IMR-90 (cell line): ENCODE data around the gene WASHC4. TPM values are rescaled to one million over a fixed set of nuclear protein-coding genes. Genes with fewer than 3 reads are reported as not detected.

ENCODE experiments used
- ATAC-seq: fragments of 200-7000 bp; cut with Tn5 transposase; 2 replicates; pipeline ENCODE4 v1.9.1; 2020; ENCODE audit warnings: low read depth, mild to moderate bottlenecking, moderate library complexity
- BruUV-seq: library from RNA; stranded (reverse); fragments of 400-500 nt; replicated peaks from 2 replicates; lab custom pipeline; 2021; lab: Mats Ljungman, UMichigan
- CTCF ChIA-PET: fragments of 300-600 bp; formaldehyde crosslinking; extraction: SDS; loops from one replicate; lab custom pipeline; 2021; ENCODE audit warnings: antibody characterized with exemption; lab: Yijun Ruan, JAX
- POLR2A ChIA-PET: fragments of 300-600 bp; sonication (Branson Sonifier 250); formaldehyde crosslinking; loops from one replicate; lab custom pipeline; 2022; ENCODE audit warnings: antibody characterized with exemption; ENCODE audit not compliant: unreplicated experiment; lab: Charles Lee
- DNase-seq: peaks from one replicate; pipeline ENCODE4 v3.0.0; 2013
- H2AFZ ChIP-seq: replicated peaks from 2 replicates; pipeline ENCODE3; 2013; ENCODE audit warnings: low read length, mild to moderate bottlenecking; ENCODE audit not compliant: poor library complexity
- H2AK5ac ChIP-seq: 2 replicates; pipeline ENCODE4 v1.6.1; 2013; ENCODE audit warnings: low read depth, low read length, inconsistent platforms
- H2AK9ac ChIP-seq: replicated peaks from 2 replicates; pipeline ENCODE3; 2013; ENCODE audit warnings: mild to moderate bottlenecking, low read depth, low read length, moderate library complexity; ENCODE audit not compliant: poor library complexity
- H2BK120ac ChIP-seq: 2 replicates; pipeline ENCODE4 v1.6.1; 2013; ENCODE audit warnings: low read depth, low read length, inconsistent platforms
- H2BK15ac ChIP-seq: 3 replicates; pipeline ENCODE4 v1.6.1; 2013; ENCODE audit warnings: low read depth, low read length, inconsistent platforms
- H2BK20ac ChIP-seq: 2 replicates; pipeline ENCODE4 v1.6.1; 2013; ENCODE audit warnings: low read depth, mild to moderate bottlenecking, inconsistent platforms, low read length, moderate library complexity
- H2BK5ac ChIP-seq: 2 replicates; pipeline ENCODE4 v1.6.1; 2013; ENCODE audit warnings: mild to moderate bottlenecking, low read depth, low read length, inconsistent platforms; ENCODE audit not compliant: poor library complexity, severe bottlenecking
- H3K14ac ChIP-seq: replicated peaks from 2 replicates; pipeline ENCODE4 v1.6.1; 2013; ENCODE audit warnings: low read depth, low read length, inconsistent platforms
- H3K18ac ChIP-seq: 2 replicates; pipeline ENCODE4 v1.6.1; 2013; ENCODE audit warnings: low read depth, low read length, control low read depth
- H3K23ac ChIP-seq: 2 replicates; pipeline ENCODE4 v1.6.1; 2013; ENCODE audit warnings: low read depth, low read length, inconsistent platforms
- H3K27ac ChIP-seq: 2 replicates; pipeline ENCODE4 v1.5.1; 2013; ENCODE audit warnings: mild to moderate bottlenecking, control low read depth, low read length; ENCODE audit not compliant: insufficient read depth
- H3K27me3 ChIP-seq: 2 replicates; pipeline ENCODE4 v1.6.1; 2013; ENCODE audit warnings: low read length; ENCODE audit not compliant: control insufficient read depth, insufficient read depth
- H3K36me3 ChIP-seq: 2 replicates; pipeline ENCODE4 v1.6.1; 2013; ENCODE audit warnings: low read length, mixed read lengths; ENCODE audit not compliant: control insufficient read depth, insufficient read depth
- H3K4ac ChIP-seq: 2 replicates; pipeline ENCODE4 v1.6.1; 2013; ENCODE audit warnings: low read depth, low read length, inconsistent platforms
- H3K4me1 ChIP-seq: 2 replicates; pipeline ENCODE4 v1.6.1; 2013; ENCODE audit warnings: low read length, mixed read lengths; ENCODE audit not compliant: control insufficient read depth, insufficient read depth
- H3K4me2 ChIP-seq: 2 replicates; pipeline ENCODE4 v1.6.1; 2013; ENCODE audit warnings: low read depth, mild to moderate bottlenecking, control low read depth, low read length, moderate library complexity
- H3K4me3 ChIP-seq: 2 replicates; pipeline ENCODE4 v1.5.1; 2013; ENCODE audit warnings: low read depth, mild to moderate bottlenecking, control low read depth, low read length, moderate library complexity; ENCODE audit not compliant: insufficient read depth
- H3K56ac ChIP-seq: 2 replicates; pipeline ENCODE4 v1.6.1; 2013; ENCODE audit warnings: low read length, inconsistent platforms; ENCODE audit not compliant: insufficient read depth; ENCODE audit errors: extremely low read depth
- H3K79me1 ChIP-seq, 2 experiments: 2 replicates each; pipeline ENCODE4 v1.6.1; 2013; ENCODE audit warnings: low read length in 2 of 2, inconsistent platforms in 1 of 2, low read depth in 1 of 2
- H3K9ac ChIP-seq: 2 replicates; pipeline ENCODE4 v1.6.1; 2013; ENCODE audit warnings: low read depth, low read length, control low read depth
- H3K9me1 ChIP-seq: 2 replicates; pipeline ENCODE4 v1.6.1; 2013; ENCODE audit warnings: low read length, inconsistent platforms; ENCODE audit not compliant: insufficient read depth
- H3K9me3 ChIP-seq: 2 replicates; pipeline ENCODE4 v1.6.1; 2013; ENCODE audit warnings: low read length; ENCODE audit not compliant: control insufficient read depth, insufficient read depth
- H4K20me1 ChIP-seq: 2 replicates; pipeline ENCODE4 v1.6.1; 2013; ENCODE audit warnings: low read length, inconsistent platforms; ENCODE audit not compliant: insufficient read depth
- H4K5ac ChIP-seq: 2 replicates; pipeline ENCODE4 v1.6.1; 2013; ENCODE audit warnings: mild to moderate bottlenecking, low read depth, low read length, control low read depth
- H4K8ac ChIP-seq, 2 experiments: 2 replicates each; pipeline ENCODE4 v1.6.1; 2013; ENCODE audit warnings: low read depth in 2 of 2, low read length in 2 of 2, control low read depth in 1 of 2, inconsistent platforms in 1 of 2
- H4K91ac ChIP-seq: 2 replicates; pipeline ENCODE4 v1.6.1; 2013; ENCODE audit warnings: low read depth, low read length, inconsistent platforms; ENCODE audit not compliant: insufficient read depth
- BHLHE40 ChIP-seq: fragments of 150-350 bp; IDR thresholded peaks from 2 replicates; pipeline ENCODE4 v1.6.1; 2016; ENCODE audit warnings: mild to moderate bottlenecking, low read depth, low read length
- CEBPB ChIP-seq: IDR thresholded peaks from 2 replicates; pipeline ENCODE4 v1.6.1; 2012; ENCODE audit warnings: low read depth, low read length, improper control_type of control experiment
- CHD1 ChIP-seq: IDR thresholded peaks from 2 replicates; pipeline ENCODE4 v1.6.1; 2012; ENCODE audit warnings: low read depth, low read length, improper control_type of control experiment
- CTCF ChIP-seq: conservative IDR thresholded peaks from 2 replicates; pipeline ENCODE4 v1.5.1; 2012; ENCODE audit warnings: mild to moderate bottlenecking, low read depth, low read length, improper control_type of control experiment
- ELK1 ChIP-seq: fragments of 150-350 bp; IDR thresholded peaks from 2 replicates; pipeline ENCODE4 v1.6.1; 2016; ENCODE audit warnings: low read depth, mild to moderate bottlenecking, low read length, moderate library complexity, borderline replicate concordance
- NFE2L2 ChIP-seq: fragments of 150-350 bp; IDR thresholded peaks from 2 replicates; pipeline ENCODE4 v1.6.1; 2016; ENCODE audit warnings: low read depth, mild to moderate bottlenecking, low read length
- RAD21 ChIP-seq: IDR thresholded peaks from 2 replicates; pipeline ENCODE4 v1.6.1; 2012; ENCODE audit warnings: low read length, improper control_type of control experiment
- SMC3 ChIP-seq: fragments of 150-350 bp; IDR thresholded peaks from 2 replicates; pipeline ENCODE4 v1.6.1; 2016; ENCODE audit warnings: low read depth, mild to moderate bottlenecking, antibody characterized with exemption, low read length, moderate library complexity
- USF2 ChIP-seq: fragments of 150-350 bp; IDR thresholded peaks from 2 replicates; pipeline ENCODE4 v1.6.1; 2017; ENCODE audit warnings: mild to moderate bottlenecking, antibody characterized with exemption, low read length, low read depth
- WGBS, 2 experiments: methylation state at CpG; one replicate each; pipeline versions ENCODE4 v1.1.5 to v1.1.7; 2013; ENCODE audit warnings: missing lambda C conversion rate in 2 of 2; ENCODE audit not compliant: insufficient read length in 1 of 2; ENCODE audit errors: extremely low coverage in 2 of 2; 5-methylcytosine and 5-hydroxymethylcytosine counted together
- dilution Hi-C: fragments of 300-500 bp; cut with HindIII; formaldehyde crosslinking; loops from one replicate; pipeline ENCODE4 v1.14.3; 2018; ENCODE audit warnings: low sequenced_read_pairs; ENCODE audit not compliant: unreplicated experiment
- in situ Hi-C: fragments of 300-500 bp; cut with MboI; formaldehyde crosslinking; loops from 3 replicates; pipeline ENCODE4 v1.14.3; 2019; ENCODE audit warnings: low sequenced_read_pairs, inconsistent platforms, mixed read lengths
- intact Hi-C: fragments of 100-400 bp; cut with micrococcal nuclease; formaldehyde crosslinking; loops from 2 replicates; pipeline ENCODE4 v1.10.0; 2022
- polyA plus RNA-seq, 3 experiments: library from polyadenylated mRNA; depleted of rRNA; stranded (reverse); fragments of >200 nt; gene quantifications; 2 replicates each; pipeline ENCODE4 v1.2.3, GENCODE V29; 2012; ENCODE audit warnings: low replicate concordance in 1 of 3
- total RNA-seq: library from RNA; depleted of rRNA; stranded (reverse); fragments of >200 nt; gene quantifications from 2 replicates; pipeline ENCODE4 v1.2.3, GENCODE V29; 2012

WASHC4 gene
- total and polyA plus RNA-seq, 2 of the 4 experiments (the other 2 are of a cell fraction), result 16.4 to 47.0 TPM

GRCh38 chr12:105083031-105083430 is 24.5 kb upstream of the WASHC4 start:
- peak overlapping the region; percentile 93 for H3K23ac ChIP-seq
- peak overlapping the region; percentile 73 for H4K91ac ChIP-seq
- CTCF ChIA-PET, result interaction anchor here (0.7 to 1.0 kb wide), 2 partner anchors 33 to 222 kb away, joined by 3 to 8 read pairs; no protein-coding TSS in a partner anchor
- TF ChIP-seq CEBPB (no peak), CHD1 (no peak), SMC3 (no peak), NFE2L2 (no peak), BHLHE40 (no peak), RAD21 (no peak), CTCF (no peak), ELK1 (no peak), USF2 (no peak)
- peak overlapping the region; percentile 98 for H3K4ac ChIP-seq
- DNase-seq, result no peak
- ATAC-seq, result no peak
- H2AK5ac ChIP-seq, result peak overlapping the region; percentile 60; the same call in 1 of the 2 replicates
- peaks cover 4% of the 10 kb centered on the region for H3K4me1 ChIP-seq
- peak overlapping the region; percentile 100 for H3K14ac ChIP-seq
- H3K4me2 ChIP-seq, result peak overlapping the region; percentile 74
- H3K79me1 ChIP-seq, result peaks cover 13 to 48% of the 10 kb centered on the region in 2 experiments; a peak in 3 of 4 replicates
- H2AFZ ChIP-seq, result peak overlapping the region; percentile 8
- peak overlapping the region; percentile 92; the same call in 1 of the 2 replicates for H3K56ac ChIP-seq
- H4K8ac ChIP-seq, result peak overlapping the region; percentile 65 to 92; a peak in 3 of 4 replicates
- in situ Hi-C loops (no loop called here), intact Hi-C loops (no loop called here), dilution Hi-C loops (no loop called here)
- peak overlapping the region; percentile 59 for H3K4me3 ChIP-seq
- no TSS peak for BruUV-seq
- H4K5ac ChIP-seq, result peak overlapping the region; percentile 56; the same call in 1 of the 2 replicates
- H2BK15ac ChIP-seq, result no peak overlapping the region
- no peaks in the 10 kb centered on the region for H3K27me3 ChIP-seq
- peaks cover 5% of the 10 kb centered on the region for H3K9me1 ChIP-seq
- POLR2A ChIA-PET, result interaction anchor here (0.6 to 1.3 kb wide), 3 partner anchors 14 to 60 kb away, joined by 3 to 4 read pairs (median 4); partner anchors contain the start of gene WASHC4
- H3K9ac ChIP-seq, result peak overlapping the region; percentile 74
- peak overlapping the region; percentile 71 for H2BK120ac ChIP-seq
- H3K9me3 ChIP-seq, result no peaks in the 10 kb centered on the region
- peak overlapping the region; percentile 44 for H2BK20ac ChIP-seq
- peak overlapping the region; percentile 64; the same call in 1 of the 2 replicates for H3K27ac ChIP-seq
- H4K20me1 ChIP-seq, result no peaks in the 10 kb centered on the region
- H2AK9ac ChIP-seq, result peak overlapping the region; percentile 42
- WGBS, 2 experiments, result no CpG with 5 or more reads among the region's 5 CpGs
- H2BK5ac ChIP-seq, result peak overlapping the region; percentile 4
- peak overlapping the region; percentile 74; the same call in 1 of the 2 replicates for H3K18ac ChIP-seq
- no peaks in the 10 kb centered on the region for H3K36me3 ChIP-seq
